NCI-H82 (cell line): Measurements from ENCODE around the gene TRIM6.
"Not testable (repeated sequence)": the region's sequence is repeated elsewhere in the genome, so short reads cannot be mapped to it uniquely, and the experiment has no call there.

Experiments
- DNase-seq: peaks from one replicate; lab custom pipeline; 2025; lab: John Stamatoyannopoulos, UW

Gene TRIM6

GRCh38 chr11:5596607-5597201 lies at the start of gene TRIM6:
TRIM6 (plus strand) TSS chr11:5596637; CDS start chr11:5596898, 261 bp downstream.
- DNase-seq, result peak; percentile 23

- no peak for DNase-seq
These were observed 48.5 kb upstream of the TRIM6 start for GRCh38 chr11:5547982-5548381.

- DNase-seq, result no peak
These were observed 48.0 kb upstream of the TRIM6 start, which contains the start of gene OR52H1 for GRCh38 chr11:5548440-5548839. OR52H1 (minus strand) TSS chr11:5548540; CDS start chr11:5545505, 3,035 bp downstream.

DNA sequence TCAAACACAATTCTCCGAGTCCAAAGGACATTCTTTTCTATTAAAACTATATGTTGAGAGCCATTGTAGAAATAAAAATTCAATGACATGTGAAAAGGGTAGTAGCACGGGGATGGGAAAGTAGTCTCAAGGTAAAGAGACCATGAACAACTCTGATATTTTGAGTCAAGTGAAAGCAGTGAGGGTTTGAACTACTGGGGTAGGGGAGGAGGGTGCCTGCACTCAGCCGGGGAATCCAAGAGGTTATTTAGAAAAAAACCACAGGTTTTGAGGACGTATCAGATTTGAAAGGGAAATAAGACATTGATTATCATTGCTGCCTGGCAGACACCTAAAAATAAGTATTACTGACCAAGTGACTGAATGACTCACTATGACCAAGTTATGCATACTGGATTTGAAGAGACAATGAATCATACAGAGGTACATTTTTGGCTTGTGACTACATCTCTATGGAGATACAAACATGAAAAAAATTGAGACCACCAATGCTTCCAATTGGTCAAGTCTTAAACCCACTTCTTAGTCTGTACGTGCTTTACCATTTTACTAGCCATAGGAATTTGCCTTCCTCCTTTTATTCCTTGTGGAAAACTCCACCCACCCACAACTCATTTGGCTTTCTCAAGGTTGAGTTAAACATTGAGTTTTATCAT lies 45.9 kb upstream of the TRIM6 start:
- no peak for DNase-seq

DNA sequence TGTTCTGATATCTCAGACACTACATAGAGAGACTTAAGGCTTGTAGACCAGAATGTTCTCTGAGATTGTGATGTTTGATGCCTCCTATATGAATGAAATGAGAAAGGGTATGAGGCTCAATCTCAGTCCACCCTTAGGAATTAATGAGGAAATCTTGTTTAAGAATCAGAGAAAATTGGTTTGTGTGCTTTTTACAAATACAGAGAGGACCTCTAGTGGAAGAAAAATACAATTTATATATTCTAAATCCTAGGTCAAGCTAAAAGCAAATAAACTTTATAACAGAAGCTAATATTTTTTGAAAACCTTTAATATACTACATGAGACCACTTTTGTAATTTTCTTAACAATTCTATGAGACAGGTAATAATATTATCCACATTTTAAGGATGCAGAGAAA lies 43.1 kb upstream of the TRIM6 start:
- DNase-seq, result no peak

- DNase-seq, result no peak
These were observed 39.7 kb upstream of the TRIM6 start for GRCh38 chr11:5556596-5557188.

DNA sequence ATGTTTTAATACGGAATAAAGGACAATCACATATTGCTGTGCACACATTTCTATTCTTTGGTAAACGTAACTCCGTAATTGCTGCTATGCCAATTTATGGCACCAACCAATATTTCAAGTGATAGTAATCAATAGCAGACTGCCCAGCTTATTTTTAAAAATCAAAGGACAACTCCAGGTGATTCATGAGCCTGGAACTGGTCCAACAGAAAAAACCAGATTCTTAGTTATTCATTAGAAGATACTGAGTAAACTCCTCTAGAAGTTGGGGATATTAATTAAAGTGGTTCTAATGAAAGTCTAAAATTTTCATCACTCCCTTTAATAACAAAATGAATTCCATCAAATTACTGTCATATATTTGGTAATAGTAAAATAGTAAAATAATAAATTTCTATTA lies 38.7 kb upstream of the TRIM6 start:
- DNase-seq, result no peak

GRCh38 chr11:5564259-5565019 lies 32.0 kb upstream of the TRIM6 start:
- no peak for DNase-seq

- no peak for DNase-seq
These were observed 21.8 kb upstream of the TRIM6 start for GRCh38 chr11:5574654-5575053.

GRCh38 chr11:5575152-5575551 lies 21.3 kb upstream of the TRIM6 start:
- DNase-seq, result peak; percentile 47

DNA sequence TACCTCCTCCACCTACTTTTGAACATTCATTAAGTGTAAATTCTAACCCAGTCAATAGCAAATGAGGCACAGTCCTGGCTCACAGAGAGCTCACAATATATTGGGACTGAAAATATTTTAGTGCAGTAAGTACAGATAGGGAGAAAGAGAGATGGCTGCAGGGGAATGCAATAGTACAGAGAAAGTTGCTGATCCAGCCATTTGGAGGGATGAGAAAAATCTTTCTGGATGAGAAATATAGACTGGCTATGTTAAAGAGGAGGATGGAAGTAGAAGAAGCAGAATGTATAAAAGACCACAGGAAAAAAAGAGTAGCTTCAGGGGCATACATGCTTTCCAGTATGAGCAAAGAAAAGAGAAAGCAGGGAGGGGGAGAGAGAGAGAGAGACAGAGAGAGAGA lies 19.3 kb upstream of the TRIM6 start:
- no peak for DNase-seq

DNA sequence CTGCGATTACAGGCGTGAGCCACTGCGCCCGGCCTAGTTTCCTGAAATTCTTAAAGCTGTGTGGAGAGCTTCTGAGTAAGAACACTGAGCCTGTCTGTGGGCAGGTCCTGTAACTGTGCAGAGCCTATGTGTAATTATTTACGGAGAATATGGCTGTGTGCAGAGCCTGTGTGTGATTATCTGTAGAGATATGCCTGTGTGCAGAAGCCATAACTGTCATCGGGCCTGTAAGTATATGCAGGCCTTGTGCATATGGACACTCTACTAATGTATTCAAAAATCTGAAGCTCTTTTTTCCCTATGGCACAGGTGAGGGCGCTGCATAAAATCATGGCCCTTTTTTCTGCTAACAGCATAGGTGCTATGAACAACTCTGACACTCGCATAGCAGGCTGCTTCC lies 15.9 kb upstream of the TRIM6 start, which contains the start of gene OR52B6:
TSS of gene OR52B6 (plus strand) at position 301 of the 400 bp plus-strand sequence. CDS start at position 301, 0 bp downstream.
- no peak for DNase-seq

- DNase-seq, result no peak
These were observed 15.4 kb upstream of the TRIM6 start for GRCh38 chr11:5581014-5581413.

GRCh38 chr11:5584458-5584857 lies 12.0 kb upstream of the TRIM6 start:
- DNase-seq, result not testable (repeated sequence)

GRCh38 chr11:5589906-5590305 lies 6.5 kb upstream of the TRIM6 start:
- DNase-seq, result not testable (repeated sequence)

DNA sequence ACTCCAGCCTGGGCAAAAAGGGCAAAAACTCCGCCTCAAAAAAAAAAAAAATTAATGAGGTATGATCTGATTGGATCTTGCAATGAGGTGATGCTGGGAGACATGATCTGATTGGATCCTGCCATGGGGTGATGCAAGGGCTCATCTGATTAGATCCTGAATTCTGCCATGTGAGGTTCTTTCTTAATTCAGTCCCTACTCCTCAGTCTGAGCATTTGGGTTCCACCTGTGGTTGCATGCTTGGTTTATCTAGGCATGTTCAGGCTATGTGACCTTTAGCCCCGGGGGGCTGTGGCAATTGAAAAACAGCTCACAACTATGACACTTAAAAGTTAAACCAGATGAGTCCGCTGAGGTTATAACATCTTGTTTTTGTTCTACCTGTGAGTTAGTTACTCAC lies 4.8 kb upstream of the TRIM6 start:
- DNase-seq, result no peak

- DNase-seq, result no peak
These were observed 3.8 kb upstream of the TRIM6 start for GRCh38 chr11:5592615-5593014.

DNA sequence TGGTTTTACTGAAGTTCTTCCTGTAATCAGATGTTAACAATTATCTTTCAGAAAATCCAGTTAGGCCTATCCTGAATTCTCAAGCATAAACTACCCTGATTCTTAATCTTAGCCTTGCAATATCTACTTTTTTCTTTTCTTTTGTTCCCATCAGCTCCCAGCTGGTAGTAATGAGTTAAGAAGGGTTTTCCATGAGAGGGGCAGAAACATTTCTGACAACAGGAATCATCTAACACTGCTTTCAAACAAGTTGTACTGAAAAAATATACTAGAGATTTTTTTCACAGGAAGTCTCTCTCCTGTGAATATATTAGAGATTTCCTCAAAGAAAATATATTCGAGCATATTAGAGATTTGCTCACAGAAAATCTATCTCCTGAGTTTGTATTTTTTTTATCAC lies 3.3 kb upstream of the TRIM6 start:
- no peak for DNase-seq

- no peak for DNase-seq
These were observed 1.5 kb downstream of the TRIM6 start for GRCh38 chr11:5597953-5598352.

- peak; percentile 63 for DNase-seq
These were observed 4.0 kb downstream of the TRIM6 start for GRCh38 chr11:5600374-5600851.

- not testable (repeated sequence) for DNase-seq
These were observed 6.4 kb downstream of the TRIM6 start for GRCh38 chr11:5602791-5603190.

DNA sequence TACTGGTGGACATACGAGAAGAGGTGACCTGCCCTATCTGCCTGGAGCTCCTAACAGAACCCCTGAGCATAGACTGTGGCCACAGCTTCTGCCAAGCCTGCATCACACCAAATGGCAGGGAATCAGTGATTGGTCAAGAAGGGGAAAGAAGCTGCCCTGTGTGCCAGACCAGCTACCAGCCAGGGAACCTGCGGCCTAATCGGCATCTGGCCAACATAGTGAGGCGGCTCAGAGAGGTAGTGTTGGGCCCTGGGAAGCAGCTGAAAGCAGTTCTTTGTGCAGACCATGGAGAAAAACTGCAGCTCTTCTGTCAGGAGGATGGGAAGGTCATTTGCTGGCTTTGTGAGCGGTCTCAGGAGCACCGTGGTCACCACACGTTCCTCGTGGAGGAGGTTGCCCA lies 6.9 kb downstream of the TRIM6 start:
- no peak for DNase-seq
